ENCODE measurements around the gene FAS. TPM values are rescaled to one million over a fixed set of nuclear protein-coding genes. Genes with fewer than 3 reads are reported as not detected.

The FAS gene
- total and polyA plus RNA-seq, 2 experiments from 2014 or later = 7.3 to 14.1 TPM

DNA sequence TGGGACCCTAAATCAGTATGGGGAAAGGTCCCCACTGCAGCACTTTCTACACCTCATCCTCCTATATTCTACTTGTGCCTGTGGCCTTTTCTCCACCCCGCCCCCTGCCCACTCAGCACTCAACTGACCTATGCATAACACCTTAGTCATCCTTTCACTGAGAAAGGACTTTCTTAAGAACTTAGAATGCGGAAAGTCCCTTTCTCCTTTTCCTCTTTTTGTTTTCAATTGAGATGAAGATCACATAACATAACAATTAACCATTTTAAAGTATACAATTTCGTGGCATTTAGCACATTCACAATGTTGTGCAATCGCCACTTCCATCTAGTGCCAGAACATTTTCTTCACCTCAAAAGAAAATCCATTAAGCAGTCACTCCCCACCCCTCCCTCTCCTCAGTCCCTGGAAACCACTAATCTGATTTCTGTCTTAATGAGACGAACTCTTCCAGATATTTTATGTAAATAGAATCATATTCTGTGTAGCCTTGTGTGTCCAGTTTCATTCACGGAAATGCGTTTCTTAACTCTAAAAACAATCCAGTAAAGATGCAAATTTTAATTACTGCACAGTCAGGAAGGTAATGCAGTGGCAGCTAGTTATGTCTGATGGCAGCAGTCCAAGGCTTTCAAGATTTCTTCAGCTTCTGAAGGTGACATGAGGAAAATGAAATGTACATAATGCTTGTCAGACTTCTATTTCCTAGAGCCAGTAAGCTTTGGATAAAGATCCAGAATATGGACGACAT, 41.7 kb downstream of the FAS start:
- TF ChIP-seq EZH2phosphoT487 (IDR thresholded peaks at IDR 0.05; ENCODE audit: low read depth, severe bottlenecking, unreplicated experiment) (no peak), EZH2 (IDR thresholded peaks at IDR 0.05; ENCODE audit: borderline replicate concordance) (no peak)
- TF ChIP-seq, protein P1, sequence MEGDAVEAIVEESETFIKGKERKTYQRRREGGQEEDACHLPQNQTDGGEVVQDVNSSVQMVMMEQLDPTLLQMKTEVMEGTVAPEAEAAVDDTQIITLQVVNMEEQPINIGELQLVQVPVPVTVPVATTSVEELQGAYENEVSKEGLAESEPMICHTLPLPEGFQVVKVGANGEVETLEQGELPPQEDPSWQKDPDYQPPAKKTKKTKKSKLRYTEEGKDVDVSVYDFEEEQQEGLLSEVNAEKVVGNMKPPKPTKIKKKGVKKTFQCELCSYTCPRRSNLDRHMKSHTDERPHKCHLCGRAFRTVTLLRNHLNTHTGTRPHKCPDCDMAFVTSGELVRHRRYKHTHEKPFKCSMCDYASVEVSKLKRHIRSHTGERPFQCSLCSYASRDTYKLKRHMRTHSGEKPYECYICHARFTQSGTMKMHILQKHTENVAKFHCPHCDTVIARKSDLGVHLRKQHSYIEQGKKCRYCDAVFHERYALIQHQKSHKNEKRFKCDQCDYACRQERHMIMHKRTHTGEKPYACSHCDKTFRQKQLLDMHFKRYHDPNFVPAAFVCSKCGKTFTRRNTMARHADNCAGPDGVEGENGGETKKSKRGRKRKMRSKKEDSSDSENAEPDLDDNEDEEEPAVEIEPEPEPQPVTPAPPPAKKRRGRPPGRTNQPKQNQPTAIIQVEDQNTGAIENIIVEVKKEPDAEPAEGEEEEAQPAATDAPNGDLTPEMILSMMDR (IDR thresholded peaks at IDR 0.05; ENCODE audit: poor library complexity) = no peak
- H3K4me1 ChIP-seq (ENCODE audit: insufficient read depth) = no peaks in the 10 kb centered on the region
- H3K4me3 ChIP-seq = no peak overlapping the region
- no peak overlapping the region for H3K27ac ChIP-seq
- H3K9me2 ChIP-seq (replicated peaks; ENCODE audit: insufficient read depth) = no peaks in the 10 kb centered on the region
- H4K20me1 ChIP-seq (ENCODE audit: insufficient read depth, poor library complexity, severe bottlenecking) = no peaks in the 10 kb centered on the region
- 68% methylated on average over 8 of the region's 8 CpGs for WGBS (ENCODE audit: low lambda C conversion rate, missing lambda C conversion rate)
- H3K27me3 ChIP-seq = no peaks in the 10 kb centered on the region
- DNase-seq (ENCODE audit: low spot score) = no peak
- no peak overlapping the region for H2AFZ ChIP-seq
- no peaks in the 10 kb centered on the region for H3K36me3 ChIP-seq (replicated peaks; ENCODE audit: insufficient read depth, low read depth)
- H3K79me2 ChIP-seq = no peaks in the 10 kb centered on the region
- no peak overlapping the region for H3K4me2 ChIP-seq
- H3K9me3 ChIP-seq (ENCODE audit: low read depth) = no peaks in the 10 kb centered on the region

DNA sequence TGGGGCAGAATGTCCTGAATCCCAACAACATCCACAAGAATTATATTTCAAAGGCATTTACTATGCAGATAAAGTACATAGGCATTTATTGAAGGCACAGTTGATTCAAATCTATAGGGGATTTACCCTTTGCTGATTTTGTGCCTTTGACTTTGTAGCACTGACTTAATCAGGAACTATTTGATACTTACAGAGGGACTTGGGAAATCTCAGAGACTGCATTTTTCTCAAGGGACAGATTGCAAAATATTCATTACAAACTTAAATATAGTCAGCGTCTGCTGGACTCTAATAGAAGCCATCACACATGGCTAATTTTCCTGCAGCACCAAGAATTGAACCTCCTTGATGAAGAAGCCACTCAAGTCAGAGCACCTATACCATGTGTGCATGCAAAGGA, 44.9 kb downstream of the FAS start:
- H3K4me1 ChIP-seq (ENCODE audit: insufficient read depth) = no peaks in the 10 kb centered on the region

DNA sequence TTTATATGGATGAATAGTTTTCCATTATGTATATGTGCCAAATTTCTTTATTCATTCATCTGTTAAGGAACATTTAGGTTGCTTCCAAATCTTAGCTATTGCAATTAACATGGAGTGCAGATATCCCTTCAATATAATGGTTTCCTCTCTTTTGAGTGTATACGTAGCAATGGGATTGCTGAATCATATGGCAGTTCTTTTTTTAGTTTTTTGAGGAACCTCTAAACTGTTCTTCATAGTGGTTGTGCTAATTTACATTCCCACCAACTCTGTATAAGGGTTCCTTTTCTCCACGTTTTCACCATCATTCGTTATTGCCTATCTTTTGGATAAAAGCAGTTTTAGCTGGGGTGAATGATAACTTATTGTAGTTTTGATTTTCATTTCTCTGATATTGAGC, 46.5 kb downstream of the FAS start:
- Histone ChIP-seq H3K27me3 (no peaks in the 10 kb centered on the region), H3K9me2 (replicated peaks; ENCODE audit: insufficient read depth) (no peaks in the 10 kb centered on the region), H3K4me2 (no peak overlapping the region), H3K4me3 (no peak overlapping the region), H3K9me3 (ENCODE audit: low read depth) (no peaks in the 10 kb centered on the region), H4K20me1 (ENCODE audit: insufficient read depth, poor library complexity, severe bottlenecking) (no peaks in the 10 kb centered on the region), H3K36me3 (replicated peaks; ENCODE audit: insufficient read depth, low read depth) (no peaks in the 10 kb centered on the region), H3K79me2 (no peaks in the 10 kb centered on the region), H3K27ac (no peak overlapping the region), H3K4me1 (ENCODE audit: insufficient read depth) (no peaks in the 10 kb centered on the region), H2AFZ (no peak overlapping the region)
- TF ChIP-seq EZH2 (IDR thresholded peaks at IDR 0.05; ENCODE audit: borderline replicate concordance) (no peak), EZH2phosphoT487 (IDR thresholded peaks at IDR 0.05; ENCODE audit: low read depth, severe bottlenecking, unreplicated experiment) (no peak)
- TF ChIP-seq, protein P1 (IDR thresholded peaks at IDR 0.05; ENCODE audit: poor library complexity) = no peak
- 86% methylated on average over 3 of the region's 3 CpGs for WGBS (ENCODE audit: low lambda C conversion rate, missing lambda C conversion rate)
- DNase-seq (ENCODE audit: low spot score) = no peak

More for the DNA sequence above, 44.9 kb downstream of the FAS start:
- 91% methylated on average over 1 of the region's 1 CpG for WGBS (ENCODE audit: low lambda C conversion rate, missing lambda C conversion rate)
- Histone ChIP-seq H2AFZ (no peak overlapping the region), H3K9me3 (ENCODE audit: low read depth) (no peaks in the 10 kb centered on the region), H3K27me3 (no peaks in the 10 kb centered on the region), H3K4me2 (no peak overlapping the region), H3K79me2 (no peaks in the 10 kb centered on the region), H3K9me2 (replicated peaks; ENCODE audit: insufficient read depth) (no peaks in the 10 kb centered on the region), H3K36me3 (replicated peaks; ENCODE audit: insufficient read depth, low read depth) (no peaks in the 10 kb centered on the region), H3K4me3 (no peak overlapping the region), H4K20me1 (ENCODE audit: insufficient read depth, poor library complexity, severe bottlenecking) (no peaks in the 10 kb centered on the region), H3K27ac (no peak overlapping the region)
- no peak for DNase-seq (ENCODE audit: low spot score)
- TF ChIP-seq EZH2phosphoT487 (IDR thresholded peaks at IDR 0.05; ENCODE audit: low read depth, severe bottlenecking, unreplicated experiment) (no peak), EZH2 (IDR thresholded peaks at IDR 0.05; ENCODE audit: borderline replicate concordance) (no peak)
- TF ChIP-seq, protein P1 (IDR thresholded peaks at IDR 0.05; ENCODE audit: poor library complexity) = no peak

Measured in hepatocyte (in vitro differentiated cells).